Measurements from ENCODE around the gene LRMDA.

- TF ChIP-seq POLR2A (IDR thresholded peaks at IDR 0.05) (no peak), CTCF (IDR thresholded peaks at IDR 0.05) (no peak)
These were observed 804.9 kb downstream of the LRMDA start for GRCh38 chr10:76236356-76236755.

Measured in body of pancreas (tissue), 4 donors.